ENCODE measurements around the gene C11orf24.

Gene C11orf24

GRCh38 chr11:68212421-68213134 lies 59.2 kb downstream of the C11orf24 start:
- peak; percentile 80 for FAIRE-seq
- peak; percentile 86 for DNase-seq (ENCODE audit: insufficient read length, low spot score)

GRCh38 chr11:68211546-68211945 lies 60.2 kb downstream of the C11orf24 start:
- DNase-seq (ENCODE audit: insufficient read length, low spot score) = no peak
- no peak for FAIRE-seq

All from HTR-8/SVneo (cell line).